Activated CD8-positive, alpha-beta memory T cell treated with anti-CD3 and anti-CD28 coated beads for 48 hours (primary cell): ENCODE results near the gene C17orf100.
"Not testable (repeated sequence)": the region's sequence is repeated elsewhere in the genome, so short reads cannot be mapped to it uniquely, and the experiment has no call there.

ENCODE experiments used
- DNase-seq, 3 experiments: peaks; one replicate each; pipeline ENCODE4 v3.0.0-alpha.2; 2020; ENCODE audit warnings: low read depth in 2 of 3, low spot score in 2 of 3

Gene C17orf100

DNA sequence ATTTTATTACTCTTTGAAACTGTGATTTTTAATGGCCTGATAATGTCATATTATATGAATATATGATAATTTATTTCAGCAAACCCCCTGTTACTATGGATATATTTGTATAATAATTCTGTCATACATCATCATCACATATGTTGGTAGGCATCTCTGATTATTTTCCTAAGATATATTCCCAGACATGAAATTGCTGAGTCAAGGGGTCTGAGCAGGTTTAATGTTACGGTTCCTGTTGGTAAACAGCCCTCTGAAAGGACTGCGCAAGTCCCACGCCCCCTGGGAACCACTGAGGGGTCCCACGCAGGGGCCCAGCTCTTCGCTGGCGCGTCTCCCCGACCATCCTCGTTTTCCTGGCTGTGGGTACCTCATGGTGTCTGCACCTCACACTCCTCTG lies 37.4 kb downstream of the C17orf100 start:
- no peak for DNase-seq

DNA sequence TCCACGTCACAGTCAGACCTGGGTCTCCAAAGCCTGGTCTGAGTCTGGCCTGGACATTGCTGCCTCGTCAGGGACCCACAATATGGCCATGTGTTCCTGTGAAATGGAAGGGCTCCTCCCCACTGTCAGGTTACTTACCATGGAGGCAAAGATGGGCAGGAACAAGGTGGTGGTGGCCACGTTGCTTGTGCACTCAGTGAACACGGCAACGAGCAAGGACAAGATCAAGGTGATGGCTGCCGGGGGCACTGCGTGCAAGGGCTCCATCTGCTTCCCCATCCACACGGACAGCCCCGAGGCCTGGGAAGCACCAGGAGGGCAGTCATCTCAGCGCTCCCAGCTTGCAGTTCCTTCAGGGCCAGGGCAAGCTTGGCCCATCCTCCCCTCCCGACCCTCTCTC lies 39.1 kb downstream of the C17orf100 start:
- DNase-seq: no peak

DNA sequence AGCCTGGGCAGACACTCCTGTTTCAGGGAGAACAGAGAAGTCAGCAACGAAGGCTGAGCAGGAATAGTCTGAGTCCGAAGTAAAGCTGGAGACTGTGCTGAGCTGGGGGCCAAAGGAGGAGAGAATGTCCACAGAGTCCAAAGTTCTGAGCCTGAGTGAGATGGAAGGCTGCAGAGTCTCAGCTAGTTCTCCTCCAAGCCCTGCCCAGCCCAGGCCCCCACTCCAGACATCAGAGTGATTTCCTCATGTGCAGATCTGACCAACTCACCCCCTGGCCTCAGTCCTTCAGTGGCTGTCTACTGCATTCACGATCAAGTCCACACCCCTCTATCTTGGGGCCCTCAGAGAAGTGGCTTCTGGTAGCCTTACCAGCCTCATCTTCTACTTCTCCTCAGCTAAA lies 40.0 kb downstream of the C17orf100 start:
- no peak for DNase-seq

DNA sequence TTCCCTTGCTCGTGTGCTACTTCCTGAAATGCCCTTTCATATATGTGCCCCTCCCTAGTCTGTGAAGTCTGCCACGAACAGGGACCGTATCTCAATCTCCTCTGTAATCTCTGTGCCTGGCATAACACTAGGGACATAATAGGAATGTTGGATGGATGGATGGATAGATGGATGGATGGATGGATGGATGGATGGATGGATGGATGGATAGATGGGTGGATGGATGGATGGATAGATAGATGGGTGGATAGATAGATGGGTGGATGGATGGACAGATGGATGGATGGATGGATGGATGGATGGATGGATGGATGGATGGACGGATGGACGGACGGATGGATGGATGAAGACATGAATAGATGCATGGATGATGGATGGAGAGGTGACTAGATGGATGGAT lies 40.4 kb downstream of the C17orf100 start:
- DNase-seq: not testable (repeated sequence)

DNA sequence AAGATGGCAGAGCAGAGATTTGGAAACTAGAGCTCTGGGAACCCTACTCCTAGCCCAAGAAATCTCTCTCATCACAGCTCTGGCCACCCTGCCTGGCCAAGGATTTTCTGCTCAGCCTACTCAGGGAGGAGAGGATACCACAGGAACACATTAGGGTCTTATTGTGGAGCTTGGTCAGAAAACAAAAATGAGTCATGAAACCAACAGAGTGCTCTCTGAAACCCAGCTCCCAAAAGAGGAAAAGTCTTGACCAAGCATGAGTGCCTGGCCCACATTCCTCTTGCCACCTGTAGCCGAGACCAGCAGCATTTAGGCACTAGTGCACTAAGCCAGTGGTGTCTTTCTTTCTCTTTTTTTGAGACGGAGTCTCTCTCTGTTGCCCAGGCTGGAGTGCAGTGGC lies 43.5 kb downstream of the C17orf100 start:
- no peak for DNase-seq

DNA sequence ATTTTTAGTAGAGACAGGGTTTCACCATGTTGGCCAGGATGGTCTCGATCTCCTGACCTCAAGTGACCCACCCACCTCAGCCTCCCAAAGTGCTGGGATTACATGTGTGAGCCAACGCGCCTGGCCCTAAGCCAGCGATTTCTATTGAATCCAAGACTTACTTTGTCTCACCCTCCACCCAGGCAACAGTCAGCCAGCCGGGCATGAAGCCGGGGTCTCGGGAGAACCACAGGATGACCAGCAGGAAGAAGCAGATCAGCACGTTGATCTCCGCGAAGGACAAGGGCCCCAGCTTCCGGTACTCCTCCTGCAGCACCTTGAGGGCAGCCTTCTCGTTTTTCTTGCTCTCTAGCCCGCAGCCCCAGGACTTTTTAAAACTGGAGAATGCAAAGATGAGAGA lies 44.0 kb downstream of the C17orf100 start:
- DNase-seq: no peak

DNA sequence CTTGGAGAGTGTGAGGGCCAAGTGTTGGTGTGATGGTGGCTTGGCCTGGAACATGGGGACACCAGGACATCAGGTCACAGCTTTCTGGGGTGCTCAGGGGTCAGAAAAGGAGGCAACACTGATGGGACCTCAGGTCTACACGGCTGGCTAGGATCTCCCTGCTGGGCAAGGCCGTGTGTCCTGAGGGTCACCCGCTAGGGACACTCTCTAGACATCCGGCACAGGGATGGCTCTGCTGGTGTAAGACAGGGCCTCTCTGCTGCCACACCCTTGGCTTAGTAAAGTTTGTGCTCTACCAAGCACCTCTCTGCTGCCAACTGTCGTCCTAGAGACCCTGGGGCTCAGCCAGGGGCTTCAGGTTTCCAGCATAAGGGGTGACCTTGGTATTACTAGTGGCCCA lies 45.3 kb downstream of the C17orf100 start:
- no peak for DNase-seq

DNA sequence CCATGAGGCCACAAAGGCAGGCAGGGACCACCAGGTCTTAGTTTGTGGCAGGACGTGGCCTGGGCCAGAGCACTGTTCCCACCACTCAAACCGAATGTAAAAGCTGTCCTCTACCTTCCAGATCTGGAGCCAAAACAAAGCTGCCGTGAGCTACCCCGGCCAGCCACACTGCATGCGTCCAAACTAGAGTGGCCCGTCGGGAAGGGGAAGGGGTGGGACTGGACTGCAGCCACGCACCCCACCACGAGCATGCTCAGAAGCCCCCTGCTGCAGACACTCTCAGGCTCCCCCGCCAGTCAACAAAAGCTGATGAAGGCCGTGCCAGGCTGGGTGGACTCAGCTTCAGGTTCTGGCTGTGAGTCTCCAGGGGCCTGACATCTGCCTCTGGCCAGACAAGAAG lies 46.4 kb downstream of the C17orf100 start:
- no peak for DNase-seq

DNA sequence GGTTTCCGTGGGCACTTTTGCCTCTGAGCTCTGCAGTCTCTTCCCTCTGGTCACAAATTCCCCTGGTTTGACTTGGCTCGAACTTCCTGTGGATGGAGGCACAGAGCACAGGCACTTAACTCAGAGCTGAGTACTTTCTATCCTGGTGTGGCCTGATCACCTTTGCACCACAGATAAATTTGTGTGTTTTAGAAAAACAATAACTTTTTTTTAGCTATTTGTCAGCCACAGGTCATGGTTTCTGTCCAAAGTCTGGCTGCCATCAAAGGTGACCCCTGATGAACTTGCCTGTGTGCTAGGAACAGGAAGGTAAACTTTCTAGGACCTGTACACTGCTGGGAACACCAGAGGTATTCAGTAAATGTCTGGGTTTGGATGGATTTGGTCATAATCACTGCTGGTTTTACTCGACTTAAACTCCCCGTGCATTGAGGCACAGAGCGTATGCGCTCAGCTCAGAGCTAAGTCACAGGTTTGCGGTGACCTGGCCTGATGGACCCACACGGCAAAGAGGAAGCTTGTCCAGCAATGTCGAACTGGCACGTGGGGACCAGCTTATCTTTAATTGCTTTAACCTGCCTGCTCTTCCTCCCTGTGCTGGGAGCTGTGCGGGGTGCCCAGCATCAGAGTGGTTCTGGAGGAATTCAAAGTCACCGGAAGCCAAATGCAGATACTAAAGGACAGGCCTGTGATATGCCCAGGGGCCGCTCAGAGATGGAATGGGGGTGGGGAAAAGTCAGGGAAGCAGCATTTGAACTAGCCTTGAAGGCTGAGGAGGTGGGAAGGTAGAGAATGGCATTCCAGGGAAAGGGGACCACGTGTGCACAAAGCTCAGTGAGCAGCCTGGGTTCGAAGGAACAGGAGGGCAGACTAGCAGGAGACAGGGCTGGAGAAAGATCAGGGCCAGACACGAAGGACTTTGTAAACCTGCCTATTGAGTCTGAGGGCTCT lies 48.7 kb downstream of the C17orf100 start:
- DNase-seq: no peak

DNA sequence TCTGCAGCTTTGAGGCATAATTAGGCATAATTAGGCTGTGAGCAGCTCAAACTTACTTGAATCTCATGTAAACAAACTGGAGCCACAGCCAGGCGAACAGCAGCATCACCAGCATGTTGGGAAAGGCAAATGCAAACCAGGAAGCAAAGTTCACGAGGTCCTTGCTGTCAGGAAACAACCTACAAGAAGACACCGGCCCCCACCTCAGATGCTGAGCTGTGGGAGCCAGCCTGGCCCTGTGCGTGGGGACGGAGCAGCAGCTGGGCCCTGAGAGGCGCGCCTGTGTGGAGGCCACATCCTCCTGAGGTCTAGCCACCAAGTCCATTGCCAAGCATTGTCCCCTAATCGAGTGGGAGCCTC lies 49.4 kb downstream of the C17orf100 start:
- no peak for DNase-seq

DNA sequence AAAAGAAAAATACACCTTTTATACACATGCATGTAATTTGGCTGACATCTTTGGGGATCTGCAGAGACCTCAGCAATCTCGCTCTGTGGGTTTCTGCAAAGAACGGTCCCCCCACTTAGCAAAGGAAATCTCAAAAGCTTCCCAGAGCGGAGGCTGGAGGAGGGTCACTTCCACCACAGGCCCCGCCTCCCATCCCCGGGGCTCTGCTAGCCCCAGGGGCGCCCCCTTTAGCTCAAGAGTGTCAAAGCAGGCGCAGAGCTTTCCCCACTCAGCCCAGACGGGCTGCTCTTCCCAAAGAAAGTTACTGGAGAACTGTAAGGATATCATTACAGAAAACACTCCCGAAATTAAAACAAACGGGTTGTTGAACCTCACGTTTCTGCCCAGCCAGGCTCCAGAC lies 50.2 kb downstream of the C17orf100 start:
- no peak for DNase-seq

DNA sequence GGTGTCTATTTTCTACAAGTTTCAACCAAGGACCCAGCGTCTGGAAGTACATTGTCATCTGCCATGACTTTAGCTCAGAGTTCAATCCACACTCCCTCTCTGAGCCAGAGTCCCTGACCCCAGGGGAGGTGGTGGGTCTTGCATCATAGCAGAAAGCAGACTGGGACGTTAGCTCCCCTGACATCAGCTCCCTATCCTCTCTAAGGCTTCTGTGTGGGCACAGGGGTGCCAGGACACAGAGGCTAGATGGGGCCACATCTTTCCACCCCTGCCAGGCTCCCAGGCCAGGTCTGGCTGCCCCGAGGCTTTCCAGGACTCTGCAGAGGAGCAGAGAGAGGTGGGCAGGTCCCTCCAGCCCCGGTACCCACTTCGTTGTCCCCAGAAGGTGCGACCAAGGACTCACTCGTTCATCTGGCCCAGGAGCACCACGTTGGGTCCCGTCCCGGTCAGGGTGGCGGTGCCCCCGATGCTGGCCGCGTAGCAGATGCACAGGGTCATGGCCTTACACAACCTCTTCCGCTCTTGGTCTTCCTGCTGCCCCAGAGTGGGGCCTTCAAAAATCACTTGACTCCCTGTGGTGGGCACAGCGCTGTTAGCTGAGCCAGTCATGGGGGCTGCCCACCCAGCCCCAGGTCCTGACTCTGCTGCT lies 51.1 kb downstream of the C17orf100 start:
- DNase-seq: no peak
